ENCODE measurements around the gene GNG12.
A peak's percentile ranks its signal among the peaks of the same experiment; 100 is the strongest.

DNA sequence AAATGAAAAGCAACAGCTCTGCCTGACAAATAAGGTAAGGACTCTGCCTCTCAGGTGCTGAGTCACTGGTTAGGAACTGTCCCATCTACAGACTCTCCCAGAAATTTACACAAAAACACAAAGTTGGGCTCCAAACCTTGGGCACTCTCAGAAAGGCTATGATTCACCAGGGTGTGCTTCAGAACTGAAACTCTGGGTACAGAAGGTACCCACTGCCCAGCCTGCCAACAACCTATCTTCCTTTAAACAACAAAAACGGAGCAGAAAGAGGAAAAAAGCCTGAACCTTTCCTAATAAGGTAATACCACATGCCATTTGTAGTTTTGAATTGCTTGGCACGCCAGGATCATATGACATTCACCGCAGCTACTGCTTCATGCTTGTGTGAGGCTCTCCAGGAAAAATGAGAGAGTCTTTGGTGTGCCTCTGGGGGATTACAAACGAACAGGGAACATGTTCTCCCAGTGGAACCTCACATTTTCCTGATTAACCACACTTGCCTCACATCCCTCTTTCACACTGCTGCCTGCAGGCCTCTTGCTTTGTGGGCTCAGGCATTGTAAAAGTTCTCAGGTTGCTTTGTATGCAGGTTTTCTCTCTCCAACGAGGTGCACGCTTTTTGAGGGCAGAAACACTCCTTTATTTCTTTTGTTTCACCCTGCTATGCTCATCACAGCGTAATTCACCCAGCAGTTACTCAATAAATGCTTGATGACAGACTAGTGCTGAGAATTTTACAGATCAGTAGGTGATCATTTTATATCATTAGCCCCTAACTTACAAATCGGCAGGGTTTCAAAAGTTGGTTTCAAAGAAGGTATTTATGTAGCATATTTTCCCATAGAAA is 83.2 kb downstream of the GNG12 start:
- TF ChIP-seq, protein P1, sequence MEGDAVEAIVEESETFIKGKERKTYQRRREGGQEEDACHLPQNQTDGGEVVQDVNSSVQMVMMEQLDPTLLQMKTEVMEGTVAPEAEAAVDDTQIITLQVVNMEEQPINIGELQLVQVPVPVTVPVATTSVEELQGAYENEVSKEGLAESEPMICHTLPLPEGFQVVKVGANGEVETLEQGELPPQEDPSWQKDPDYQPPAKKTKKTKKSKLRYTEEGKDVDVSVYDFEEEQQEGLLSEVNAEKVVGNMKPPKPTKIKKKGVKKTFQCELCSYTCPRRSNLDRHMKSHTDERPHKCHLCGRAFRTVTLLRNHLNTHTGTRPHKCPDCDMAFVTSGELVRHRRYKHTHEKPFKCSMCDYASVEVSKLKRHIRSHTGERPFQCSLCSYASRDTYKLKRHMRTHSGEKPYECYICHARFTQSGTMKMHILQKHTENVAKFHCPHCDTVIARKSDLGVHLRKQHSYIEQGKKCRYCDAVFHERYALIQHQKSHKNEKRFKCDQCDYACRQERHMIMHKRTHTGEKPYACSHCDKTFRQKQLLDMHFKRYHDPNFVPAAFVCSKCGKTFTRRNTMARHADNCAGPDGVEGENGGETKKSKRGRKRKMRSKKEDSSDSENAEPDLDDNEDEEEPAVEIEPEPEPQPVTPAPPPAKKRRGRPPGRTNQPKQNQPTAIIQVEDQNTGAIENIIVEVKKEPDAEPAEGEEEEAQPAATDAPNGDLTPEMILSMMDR (IDR thresholded peaks at IDR 0.05), result no peak
- no peak for TF ChIP-seq POLR2A (IDR thresholded peaks at IDR 0.05)
- TF ChIP-seq POLR2AphosphoS5 (IDR thresholded peaks at IDR 0.05), result peak in 2 of 3 donors; percentile 32 to 74
- no peak for TF ChIP-seq EP300 (IDR thresholded peaks at IDR 0.05)
